ENCODE measurements around the gene TGFB2.
A peak's percentile ranks its signal among the peaks of the same experiment; 100 is the strongest.

TGFB2 gene

DNA sequence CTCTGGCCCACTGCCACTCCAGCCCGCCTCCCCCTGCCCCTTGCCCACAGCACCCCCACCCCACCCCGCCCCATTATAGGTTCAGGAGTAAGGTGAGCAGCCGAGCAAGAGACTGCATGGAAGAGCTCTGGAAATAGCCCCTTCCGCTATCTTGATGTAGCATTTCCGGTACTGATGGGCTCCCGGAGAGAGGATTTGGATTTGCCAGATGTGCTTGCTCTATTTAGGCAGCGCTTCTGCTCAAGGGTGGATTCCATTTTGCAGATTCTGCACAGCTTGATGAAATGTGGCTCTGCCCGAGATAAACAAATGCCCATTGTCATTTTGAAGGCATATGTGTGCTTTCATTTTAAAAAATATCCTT is 6.9 kb downstream of the TGFB2 start:
- no peak for DNase-seq
- intact Hi-C loops (cut with DNase I), result no loop called here

GRCh38 chr1:218353656-218354055 is 8.5 kb downstream of the TGFB2 start:
- DNase-seq, result no peak
- intact Hi-C loops (cut with DNase I), result no loop called here

GRCh38 chr1:218355278-218355677 is 10.1 kb downstream of the TGFB2 start:
- intact Hi-C loops (cut with DNase I), result no loop called here
- no peak for DNase-seq

DNA sequence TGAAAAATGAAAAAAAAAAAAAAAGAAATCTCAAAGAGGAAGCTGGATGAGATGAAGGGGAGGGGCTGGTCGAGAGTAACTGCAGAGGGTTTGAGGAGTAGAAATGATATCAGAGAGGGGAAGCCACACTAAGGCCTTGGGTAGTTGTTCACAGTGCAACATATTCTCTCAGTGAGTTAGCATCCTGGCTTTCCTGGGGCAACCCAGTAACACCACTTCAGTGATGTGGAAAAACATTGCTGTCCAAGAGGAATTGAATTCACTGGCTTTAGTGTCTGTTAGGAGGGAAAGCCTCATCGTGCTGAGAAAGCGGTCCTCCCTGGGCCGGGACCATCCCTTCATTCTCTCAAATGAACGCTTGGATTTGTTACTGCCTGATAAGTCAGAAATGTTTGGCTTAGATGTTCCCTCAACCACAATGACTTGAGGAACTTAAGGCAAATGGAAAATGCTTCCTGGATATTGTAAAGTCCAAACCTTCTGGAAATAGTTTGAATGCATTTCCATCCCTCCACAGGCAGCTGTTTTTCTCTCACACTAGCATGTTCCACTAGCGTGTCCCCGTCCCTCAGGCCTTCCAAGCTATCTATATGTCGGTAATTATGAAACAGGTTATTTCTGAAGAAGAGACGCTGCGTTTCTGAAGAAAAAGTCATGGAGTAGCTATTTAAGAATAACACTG is 12.2 kb downstream of the TGFB2 start:
- DNase-seq, result no peak
- intact Hi-C loops (cut with DNase I), result no loop called here

DNA sequence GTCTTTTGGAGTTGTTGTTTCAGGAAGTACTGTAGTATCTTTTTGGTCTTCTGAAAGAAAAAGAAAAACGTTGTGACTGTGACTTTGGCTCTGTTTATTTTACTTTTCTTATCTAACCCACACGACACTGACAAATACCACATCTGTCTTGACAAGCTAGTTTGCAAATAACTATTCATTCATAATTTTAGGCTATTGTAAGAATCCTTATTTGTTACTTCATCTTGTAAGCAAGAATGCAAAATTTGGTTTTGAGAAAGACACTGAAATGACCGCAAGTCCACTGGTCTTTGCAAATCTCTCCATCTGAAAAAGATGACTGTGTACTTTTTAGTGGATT is 12.7 kb downstream of the TGFB2 start:
- DNase-seq, result no peak
- intact Hi-C loops (cut with DNase I), result no loop called here

GRCh38 chr1:218361298-218362065 is 16.3 kb downstream of the TGFB2 start:
- intact Hi-C loops (cut with DNase I), result loop anchor here (10.0 kb wide), 1 partner anchor 103 kb away; no protein-coding TSS in a partner anchor
- no peak for DNase-seq

DNA sequence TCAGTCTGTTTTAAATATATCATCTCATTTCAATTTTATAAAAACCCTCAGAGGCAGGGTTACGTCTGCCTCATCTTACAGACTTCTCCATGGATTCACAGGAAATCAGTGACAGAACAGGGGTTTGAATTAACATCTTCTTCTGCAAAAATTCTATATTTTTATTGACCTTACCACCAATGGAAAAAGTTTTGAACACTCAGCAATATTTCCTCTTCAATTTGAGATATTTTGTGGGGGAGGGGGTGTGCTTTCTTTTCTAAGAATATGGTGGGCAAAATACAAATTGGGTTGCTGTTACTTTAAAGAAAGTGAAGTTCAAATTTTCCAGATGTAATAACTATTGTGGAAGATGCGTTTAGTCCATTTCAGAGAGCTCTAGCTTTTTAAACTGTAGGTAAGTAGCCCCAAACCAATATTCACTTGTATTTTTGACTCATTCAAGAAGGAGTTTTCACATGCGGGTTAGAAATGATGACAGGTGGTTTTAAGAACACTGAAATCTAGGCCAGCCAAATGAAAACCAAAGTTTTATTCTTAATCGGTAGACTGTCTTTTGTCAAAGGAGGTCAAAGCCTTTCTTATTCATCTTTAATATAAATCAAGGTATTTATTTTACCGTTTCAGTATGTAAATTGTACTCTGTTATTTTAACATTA is 17.4 kb downstream of the TGFB2 start:
- intact Hi-C loops (cut with DNase I), result loop anchor here (10.0 kb wide), 1 partner anchor 102 kb away; no protein-coding TSS in a partner anchor
- no peak for DNase-seq

DNA sequence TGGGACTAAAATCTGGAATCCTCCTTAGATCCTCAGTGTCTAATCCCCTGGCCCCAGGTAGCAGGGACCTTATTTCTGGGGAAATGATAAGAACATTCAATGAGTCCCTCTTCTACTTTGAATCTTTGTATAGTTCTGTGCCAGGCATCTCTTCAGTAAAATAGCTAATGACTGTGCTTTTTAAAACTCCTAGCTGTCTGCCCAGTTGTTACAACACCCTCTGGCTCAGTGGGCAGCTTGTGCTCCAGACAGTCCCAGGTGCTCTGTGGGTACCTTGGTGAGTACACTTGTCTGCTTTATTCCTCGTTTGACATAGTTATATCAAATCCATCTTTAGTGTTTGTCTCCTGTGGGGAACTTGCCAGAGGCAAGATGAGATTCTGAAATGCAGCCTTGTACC is 18.0 kb downstream of the TGFB2 start:
- intact Hi-C loops (cut with DNase I), result loop anchor here (10.0 kb wide), 1 partner anchor 102 kb away; no protein-coding TSS in a partner anchor
- no peak for DNase-seq

GRCh38 chr1:218364028-218364710 is 19.0 kb downstream of the TGFB2 start:
- no peak for DNase-seq
- intact Hi-C loops (cut with DNase I), result loop anchor here (10.0 kb wide), 1 partner anchor 101 kb away; no protein-coding TSS in a partner anchor

- intact Hi-C loops (cut with DNase I), result loop anchor here (10.0 kb wide), 1 partner anchor 99 kb away; no protein-coding TSS in a partner anchor
- peak in 17 of 42 donors; percentile 12 to 67 (median 36) for DNase-seq
Observed at GRCh38 chr1:218365226-218365999, 20.3 kb downstream of the TGFB2 start.

- DNase-seq, result no peak
- intact Hi-C loops (cut with DNase I), result loop anchor here (10.0 kb wide), 1 partner anchor 98 kb away; no protein-coding TSS in a partner anchor
Observed at GRCh38 chr1:218366322-218367052, 21.4 kb downstream of the TGFB2 start.

DNA sequence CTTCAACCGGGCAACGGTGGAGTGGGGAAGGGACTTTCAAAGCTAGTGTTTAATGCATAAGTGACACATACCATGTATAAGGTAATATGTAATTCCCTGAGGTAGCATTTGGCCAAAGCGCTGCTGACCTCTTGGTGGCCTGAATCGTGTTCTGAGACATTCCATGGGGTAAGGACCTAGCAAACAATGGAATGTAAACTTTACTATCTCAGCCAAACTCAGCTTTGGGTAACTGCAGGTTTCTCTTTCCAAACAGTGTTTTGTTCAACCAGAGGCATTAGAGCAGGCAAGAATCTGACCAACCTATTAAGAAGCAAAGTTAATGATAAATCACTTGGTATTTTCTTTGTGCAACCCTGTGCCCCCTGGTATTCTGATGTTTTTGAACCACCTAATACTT is 22.0 kb downstream of the TGFB2 start:
- intact Hi-C loops (cut with DNase I), result loop anchor here (10.0 kb wide), 1 partner anchor 98 kb away; no protein-coding TSS in a partner anchor
- no peak for DNase-seq

DNA sequence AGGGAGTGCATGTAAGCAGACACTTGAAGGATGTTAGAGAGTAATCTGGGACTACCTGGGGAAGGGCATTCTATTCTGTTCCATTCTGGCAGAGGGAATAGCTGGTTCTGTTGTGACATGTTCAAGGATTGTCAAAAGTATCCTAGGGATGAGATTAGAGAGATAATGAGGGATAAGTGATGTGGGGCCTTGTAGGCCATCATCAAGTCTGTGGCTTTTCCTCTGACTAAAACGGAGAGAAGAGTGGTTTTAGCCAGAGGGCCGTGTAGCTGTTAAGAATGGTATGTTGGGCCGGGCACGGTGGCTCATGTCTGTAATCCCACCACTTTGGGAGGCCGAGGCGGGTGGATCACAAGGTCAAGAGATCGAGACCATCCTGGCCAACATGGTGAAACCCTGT is 23.6 kb downstream of the TGFB2 start:
- no peak for DNase-seq
- intact Hi-C loops (cut with DNase I), result loop anchor here (10.0 kb wide), 1 partner anchor 96 kb away; no protein-coding TSS in a partner anchor

GRCh38 chr1:218369688-218370511 is 24.8 kb downstream of the TGFB2 start:
- DNase-seq, result no peak
- intact Hi-C loops (cut with DNase I), result loop anchor here (10.0 kb wide), 1 partner anchor 95 kb away; no protein-coding TSS in a partner anchor

DNA sequence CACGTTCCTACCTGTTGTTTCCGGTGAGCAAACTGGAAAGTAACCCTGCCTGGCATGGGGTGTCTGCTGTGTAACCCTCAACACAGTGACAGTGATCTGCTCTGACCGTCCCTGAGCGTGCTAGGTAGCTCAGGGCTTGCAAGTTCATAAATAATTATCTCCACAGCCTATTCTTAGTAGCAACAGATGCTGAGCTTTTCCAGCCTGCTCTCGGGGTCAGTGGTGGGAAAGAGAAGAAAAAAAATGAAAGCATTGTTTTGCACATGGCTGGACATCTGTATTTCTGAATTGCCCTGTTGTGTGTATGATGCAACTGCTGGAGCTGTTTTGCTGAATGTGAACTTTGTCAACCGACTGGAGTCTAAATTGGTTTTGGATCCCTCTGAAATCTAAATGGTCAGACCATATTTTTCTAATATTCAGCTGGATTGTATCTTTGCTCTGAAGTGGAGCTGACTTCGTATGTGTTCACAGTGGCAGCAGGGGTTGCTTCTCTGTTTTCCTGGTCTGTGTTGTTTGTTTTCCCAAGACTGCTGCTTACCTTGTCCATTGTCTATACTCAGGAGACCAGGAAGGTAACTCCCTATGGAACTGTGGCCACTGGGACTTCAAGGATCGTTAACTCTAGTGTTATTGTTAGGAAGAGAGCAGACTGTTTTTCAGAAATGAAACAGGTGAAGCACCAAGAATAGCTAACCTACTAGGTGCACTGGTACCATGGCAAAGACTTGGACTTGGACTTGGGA is 27.0 kb downstream of the TGFB2 start:
- peak in 29 of 42 donors; percentile 3 to 78 (median 45) for DNase-seq
- intact Hi-C loops (cut with DNase I), result no loop called here

All from head of caudate nucleus (tissue), 42 donors.